Measurements from ENCODE around the gene LRP2BP.
"Not testable (repeated sequence)": the region's sequence is repeated elsewhere in the genome, so short reads cannot be mapped to it uniquely, and the experiment has no call there.

Gene LRP2BP

GRCh38 chr4:185325721-185326120 lies 70.0 kb downstream of the LRP2BP start:
- not testable (repeated sequence) for DNase-seq (ENCODE audit: low read depth)

GRCh38 chr4:185324361-185324760 lies 71.4 kb downstream of the LRP2BP start:
- not testable (repeated sequence) for DNase-seq (ENCODE audit: low read depth)

- no peak for DNase-seq (ENCODE audit: low read depth)
Observed at GRCh38 chr4:185323606-185324005, 72.1 kb downstream of the LRP2BP start.

GRCh38 chr4:185322803-185323202 lies 72.9 kb downstream of the LRP2BP start:
- no peak for DNase-seq (ENCODE audit: low read depth)

GRCh38 chr4:185318679-185319078 lies 77.0 kb downstream of the LRP2BP start:
- no peak for DNase-seq (ENCODE audit: low read depth)

GRCh38 chr4:185317880-185318279 lies 77.8 kb downstream of the LRP2BP start:
- no peak for DNase-seq (ENCODE audit: low read depth)

- not testable (repeated sequence) for DNase-seq (ENCODE audit: low read depth)
Observed at GRCh38 chr4:185317462-185317861, 78.3 kb downstream of the LRP2BP start.
